Measurements from ENCODE around the gene CANX.

CANX gene

GRCh38 chr5:179729727-179730126 is 31.0 kb downstream of the CANX start:
- no peak for TF ChIP-seq CTCF (IDR thresholded peaks at IDR 0.05; ENCODE audit: extremely low read depth, missing control alignments)
- DNase-seq (ENCODE audit: low spot score) = no peak

- TF ChIP-seq CTCF (IDR thresholded peaks at IDR 0.05; ENCODE audit: extremely low read depth, missing control alignments) = no peak
- no peak for DNase-seq (ENCODE audit: low spot score)
Measured at GRCh38 chr5:179730356-179730755, 31.6 kb downstream of the CANX start.

GRCh38 chr5:179730852-179731251 is 32.1 kb downstream of the CANX start:
- DNase-seq (ENCODE audit: low spot score) = no peak
- no peak for TF ChIP-seq CTCF (IDR thresholded peaks at IDR 0.05; ENCODE audit: extremely low read depth, missing control alignments)

GRCh38 chr5:179731791-179732411 is 33.1 kb downstream of the CANX start:
- TF ChIP-seq CTCF (IDR thresholded peaks at IDR 0.05; ENCODE audit: extremely low read depth, missing control alignments) = no peak
- peak; percentile 43 for DNase-seq (ENCODE audit: low spot score)

- no peak for TF ChIP-seq CTCF (IDR thresholded peaks at IDR 0.05; ENCODE audit: extremely low read depth, missing control alignments)
Measured at GRCh38 chr5:179732412-179732917, 33.7 kb downstream of the CANX start, which contains the start of gene MAML1. Gene MAML1 (plus strand): TSS chr5:179732822. CDS start chr5:179733113, 291 bp downstream.

GRCh38 chr5:179732918-179733771 is 34.4 kb downstream of the CANX start:
- DNase-seq (ENCODE audit: low spot score) = no peak
- TF ChIP-seq CTCF (IDR thresholded peaks at IDR 0.05; ENCODE audit: extremely low read depth, missing control alignments) = no peak

More at GRCh38 chr5:179732412-179732917, 33.7 kb downstream of the CANX start, which contains the start of gene MAML1:
- DNase-seq (ENCODE audit: low spot score) = peak; percentile 99

GRCh38 chr5:179733772-179734126 is 35.0 kb downstream of the CANX start:
- no peak for DNase-seq (ENCODE audit: low spot score)
- no peak for TF ChIP-seq CTCF (IDR thresholded peaks at IDR 0.05; ENCODE audit: extremely low read depth, missing control alignments)
